HG02642 (cell line): Measurements from ENCODE around the gene IL18BP.

Experiments used
- ATAC-seq: cut with Tn5 transposase; IDR thresholded peaks from one replicate; pipeline ENCODE4 v1.9.1; 2021; ENCODE audit warnings: mild to moderate bottlenecking; ENCODE audit not compliant: unreplicated experiment, poor library complexity

Gene IL18BP

DNA sequence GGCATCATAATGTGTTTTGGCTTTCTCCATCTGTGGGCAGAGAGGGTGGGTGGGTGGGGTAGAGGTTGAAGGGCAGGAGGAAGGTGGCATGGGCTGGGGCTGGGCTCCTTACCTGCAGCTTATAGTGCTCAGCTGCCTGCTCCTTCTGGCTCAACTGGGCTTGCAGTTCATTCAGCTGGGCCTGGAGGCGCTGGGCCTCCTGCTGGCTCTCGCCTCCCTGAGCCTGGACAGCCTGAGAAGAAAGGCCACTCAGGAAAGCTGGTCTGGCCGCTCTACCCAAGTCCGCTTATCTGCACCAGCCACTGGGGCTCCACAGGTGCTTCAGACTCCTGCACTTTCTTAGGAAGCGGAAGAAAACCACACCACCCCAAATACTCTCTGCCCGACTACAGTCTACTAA, 10.4 kb downstream of the IL18BP start:
- no peak for ATAC-seq

DNA sequence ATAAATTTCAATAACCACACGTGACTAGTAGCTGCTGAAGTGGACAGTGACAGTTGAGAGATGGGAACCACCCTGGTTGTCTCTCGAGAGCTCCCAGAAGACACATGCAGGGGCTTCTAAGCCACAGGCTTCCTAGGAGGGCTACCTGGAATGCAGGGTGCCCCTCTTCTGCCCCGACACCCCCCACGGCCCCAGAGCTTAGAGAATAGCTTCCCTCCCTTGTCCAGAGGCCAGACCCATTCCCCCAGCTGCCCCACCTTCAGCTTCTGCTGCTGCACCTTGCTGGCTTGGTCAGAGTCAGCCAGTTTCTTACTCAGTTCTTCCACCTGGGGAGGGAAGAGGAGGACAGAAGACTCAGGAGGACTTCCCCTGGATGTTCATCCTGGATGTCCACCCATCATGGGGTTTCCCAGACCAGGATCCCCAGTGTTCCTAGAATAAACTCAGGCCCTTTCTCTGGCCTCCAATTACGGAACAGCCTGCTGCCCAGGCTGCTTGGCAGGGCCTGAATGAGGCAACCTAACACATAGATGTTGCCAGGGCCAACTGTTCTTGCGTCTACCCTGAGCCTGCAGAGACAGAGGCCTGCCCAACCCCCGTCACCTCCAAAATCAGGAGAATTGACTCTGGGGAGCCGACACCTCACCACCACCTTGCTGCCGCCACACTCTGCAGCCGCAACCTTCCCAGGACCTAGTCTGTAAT, 12.0 kb downstream of the IL18BP start:
- ATAC-seq, result no peak

DNA sequence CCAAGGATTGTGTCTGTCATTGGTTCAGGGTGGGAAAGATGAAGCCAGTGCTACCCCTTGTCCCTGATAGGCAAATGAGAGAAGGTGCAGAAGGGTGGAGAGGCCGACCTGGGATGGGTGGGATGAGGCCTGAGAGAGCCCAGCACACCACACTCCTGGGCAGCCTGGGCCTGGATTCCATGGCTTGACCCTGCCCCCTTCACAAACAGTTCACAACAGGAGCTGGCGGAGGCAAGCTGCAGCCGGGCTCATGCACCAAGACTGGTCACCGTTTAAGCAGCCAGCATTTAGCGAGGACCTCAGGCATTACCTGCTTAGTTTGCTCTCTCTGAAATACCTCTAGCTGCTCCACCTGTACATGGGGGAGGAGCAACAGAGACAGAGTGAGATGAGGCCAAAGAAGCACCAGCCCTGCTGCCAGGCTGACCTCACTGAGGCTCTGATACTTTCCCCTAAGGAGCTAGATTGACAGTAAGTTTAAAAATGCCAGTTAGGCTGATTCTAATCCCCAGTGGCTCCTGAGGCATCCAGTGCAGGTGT, 13.5 kb downstream of the IL18BP start:
- ATAC-seq, result no peak

DNA sequence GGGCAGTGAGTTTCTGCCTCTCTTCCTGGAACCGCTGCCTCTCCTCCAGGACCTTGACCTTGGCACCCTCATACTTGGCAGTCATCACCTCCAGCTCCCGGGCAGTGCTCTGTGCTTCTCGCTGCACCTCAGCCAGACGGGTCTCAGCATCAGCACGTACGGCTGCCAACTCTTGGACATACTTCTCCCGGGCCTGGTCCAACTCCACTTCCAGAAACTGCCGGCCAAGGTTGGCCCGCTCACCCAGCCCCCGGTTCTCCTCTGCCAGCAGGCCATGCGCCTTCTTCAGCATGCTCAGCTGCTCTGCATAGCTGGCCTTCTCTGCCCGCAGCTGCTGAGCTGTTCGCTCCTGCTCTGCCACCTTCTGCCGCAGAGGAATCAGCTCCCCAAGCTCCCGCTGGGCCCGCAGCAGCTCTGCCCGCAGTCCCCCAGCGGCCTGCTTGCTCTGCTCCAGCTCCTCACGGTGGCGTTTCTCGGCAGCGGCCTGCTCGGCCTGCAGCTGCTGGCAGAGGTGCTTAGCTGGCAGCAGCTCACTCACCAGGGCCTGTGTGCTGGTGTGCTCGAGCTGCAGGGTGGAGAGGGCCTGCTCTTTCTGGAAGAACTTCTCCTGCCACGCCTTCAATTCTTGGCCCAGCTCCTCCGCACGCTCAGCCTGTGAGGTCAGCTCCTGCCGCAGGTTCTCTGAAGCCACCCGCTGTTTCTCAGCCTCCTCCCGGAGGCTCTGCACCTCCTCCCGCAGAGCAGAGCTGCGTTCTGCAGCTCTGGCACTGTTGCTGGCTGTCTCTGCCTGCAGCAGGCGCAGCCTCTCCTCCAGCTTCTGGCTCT, 14.4 kb downstream of the IL18BP start:
- no peak for ATAC-seq

DNA sequence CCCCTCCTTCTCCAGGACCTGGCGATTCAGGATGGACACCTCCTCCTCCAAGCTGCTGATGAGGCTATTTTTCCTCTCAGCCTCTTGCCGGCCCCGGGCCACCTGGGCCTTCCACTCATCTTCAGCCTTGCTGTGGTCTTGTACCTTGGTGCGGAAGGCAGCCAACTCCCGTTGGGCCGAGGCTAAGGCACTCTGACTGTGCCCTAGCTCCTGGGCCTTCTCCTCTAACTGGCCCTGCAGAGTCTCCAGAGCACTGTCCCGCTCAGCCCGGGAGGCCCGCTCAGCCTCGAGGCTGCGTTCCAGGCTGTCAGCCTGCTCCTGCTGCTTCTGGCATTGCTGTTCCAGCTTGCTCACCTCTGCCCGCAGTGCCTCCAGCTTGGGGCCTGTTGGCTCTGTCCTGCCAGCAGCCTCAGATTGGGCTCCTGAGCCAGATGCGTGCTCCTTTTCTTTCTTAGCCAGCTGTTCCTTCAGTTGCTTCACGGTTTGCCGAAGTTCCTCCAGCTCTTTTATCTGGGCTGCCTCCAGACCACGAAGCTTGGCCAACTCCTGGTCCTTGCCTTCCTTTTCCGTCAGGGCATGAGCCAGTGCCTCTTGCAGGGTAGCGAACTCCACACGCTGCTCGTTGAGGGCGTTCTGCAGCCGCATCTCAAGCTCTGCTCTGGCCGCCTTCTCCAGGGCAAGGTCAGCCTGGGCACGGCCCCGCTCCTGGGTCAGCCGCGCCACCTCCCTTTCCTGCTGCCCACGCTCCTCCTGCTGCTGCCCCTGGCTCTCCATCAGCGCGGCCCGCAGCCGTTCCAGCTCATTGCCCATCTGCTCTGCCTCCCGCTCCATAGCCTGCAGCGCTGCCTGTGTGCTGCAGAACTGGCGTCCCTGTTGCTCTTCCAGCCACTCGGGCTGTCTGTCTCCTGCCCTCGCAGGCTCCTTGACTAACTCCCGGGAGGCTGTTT, 15.3 kb downstream of the IL18BP start:
- ATAC-seq, result no peak

DNA sequence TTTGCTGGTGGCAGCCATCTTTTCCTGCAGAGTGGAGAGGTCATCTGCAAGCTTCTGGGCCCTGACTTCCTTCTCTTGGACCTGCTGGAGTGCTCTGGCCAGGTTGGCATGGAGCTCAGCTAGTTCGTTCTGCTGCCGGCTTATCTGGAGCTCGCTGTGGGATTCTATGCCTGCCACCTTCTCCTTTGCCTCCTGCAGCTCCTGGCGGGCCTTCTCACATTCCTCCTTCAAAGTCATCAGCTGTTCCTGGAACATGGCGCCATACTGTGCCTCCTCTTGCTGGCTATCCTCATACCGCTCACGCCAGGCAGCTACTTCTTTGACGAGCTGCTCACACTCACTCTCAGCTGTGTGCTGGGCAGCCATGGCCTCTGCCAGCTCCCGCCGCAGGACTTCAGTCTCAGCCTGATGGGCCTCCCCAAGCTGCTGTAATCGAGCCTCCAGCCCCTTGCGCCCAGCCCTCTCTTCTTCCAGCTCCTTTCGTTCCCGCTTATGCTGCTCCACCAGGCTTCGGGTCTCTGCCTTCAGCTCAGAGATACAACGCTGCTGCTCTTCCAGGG, 16.1 kb downstream of the IL18BP start:
- no peak for ATAC-seq

DNA sequence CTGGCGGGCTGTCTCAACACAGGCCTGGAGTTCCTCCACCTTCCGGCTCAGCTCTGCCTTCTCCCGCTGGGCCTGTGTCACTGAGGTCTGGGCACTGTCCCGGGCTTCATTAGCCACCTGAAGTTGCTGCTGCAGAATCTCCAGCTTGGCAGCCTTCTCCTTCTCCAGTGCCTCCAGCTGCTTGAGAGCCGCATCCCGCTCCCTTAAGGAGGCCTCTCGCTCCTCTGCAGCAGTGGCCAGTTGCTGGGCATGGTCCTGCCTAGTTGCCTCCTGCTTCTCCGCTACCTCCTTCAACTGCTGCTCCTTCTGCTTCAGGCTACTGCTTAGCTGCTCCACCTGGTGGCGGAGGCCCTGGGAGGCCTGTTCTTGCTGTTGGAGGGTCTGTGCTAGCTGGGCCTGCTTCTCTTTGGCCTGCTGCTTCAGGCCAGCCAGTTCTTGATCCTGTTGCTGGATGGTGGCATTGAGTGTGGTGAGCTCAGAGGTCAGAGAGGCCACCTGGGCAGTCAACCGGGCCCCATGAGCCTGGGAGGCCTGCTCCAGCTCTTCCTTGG, 16.9 kb downstream of the IL18BP start:
- ATAC-seq, result no peak

DNA sequence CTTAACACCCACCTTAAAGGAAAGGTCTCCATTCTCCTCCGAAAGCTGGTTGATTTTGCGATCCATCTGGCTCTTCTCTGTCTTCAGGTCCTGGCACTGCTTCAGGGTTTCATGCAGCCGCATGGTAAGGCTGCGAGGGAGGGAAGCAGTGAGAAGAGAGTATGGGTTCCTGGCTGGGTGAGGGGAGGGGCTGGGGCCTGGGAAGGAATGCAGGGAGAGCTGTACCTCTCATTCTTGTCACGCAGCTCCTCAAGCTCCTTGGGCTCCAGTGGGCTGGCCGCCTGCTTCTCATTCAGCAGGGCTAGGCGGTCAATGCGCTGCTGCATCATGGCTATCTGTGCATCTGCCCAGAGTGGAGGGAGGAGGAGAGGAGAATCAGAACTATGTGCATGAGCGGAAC, 19.5 kb downstream of the IL18BP start:
- ATAC-seq, result no peak

DNA sequence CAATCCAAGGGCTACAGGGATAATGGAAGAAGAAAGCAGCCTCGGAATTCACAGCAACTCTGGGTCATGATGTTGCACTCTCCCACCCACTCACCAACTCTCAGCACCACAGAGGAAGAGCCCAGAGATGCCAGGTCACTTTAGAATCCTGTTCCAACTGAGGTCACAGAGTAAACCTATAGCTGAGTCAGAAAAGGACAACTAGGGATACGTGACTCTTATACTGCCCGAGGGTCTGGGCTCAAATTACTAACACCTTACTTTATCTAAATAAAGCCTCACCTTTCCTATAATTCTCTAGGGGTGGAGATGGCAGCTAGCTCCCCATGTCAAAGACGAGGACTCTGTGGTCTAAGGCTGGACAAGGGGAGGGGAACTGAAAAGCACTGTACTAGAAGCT, 24.6 kb downstream of the IL18BP start:
- ATAC-seq, result no peak

DNA sequence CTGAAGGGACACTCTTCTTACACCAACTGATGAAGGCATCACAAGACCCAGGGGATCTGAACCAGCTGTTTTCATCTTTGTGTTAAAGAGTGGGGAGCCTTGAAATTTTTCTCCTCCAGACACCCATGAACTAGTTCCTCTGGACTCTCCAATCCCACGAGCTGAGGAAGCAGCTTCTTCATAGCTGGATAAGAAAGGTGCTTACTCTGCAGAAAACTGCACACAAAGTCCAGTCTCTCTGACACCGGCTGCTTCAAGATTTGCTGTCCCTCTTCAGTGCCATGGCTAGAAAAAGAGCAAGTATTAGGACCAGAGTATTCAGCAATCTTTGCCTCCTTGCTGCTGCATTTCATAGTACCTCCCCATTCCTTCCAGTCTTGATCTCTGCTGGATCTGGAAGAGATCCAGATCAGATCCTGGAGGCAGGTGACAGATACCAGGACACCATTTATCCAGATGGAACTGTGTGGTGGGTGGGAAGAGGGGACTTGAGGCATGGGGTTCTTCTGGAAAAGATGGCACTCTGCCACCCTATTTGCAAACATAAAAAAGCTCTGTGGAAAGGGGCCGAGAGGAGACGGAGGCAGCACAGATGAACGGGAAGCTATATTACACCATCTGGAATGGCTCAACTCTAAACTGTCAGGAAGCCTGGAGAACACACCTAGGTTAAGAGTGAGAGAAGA, 25.5 kb downstream of the IL18BP start:
- ATAC-seq, result no peak

DNA sequence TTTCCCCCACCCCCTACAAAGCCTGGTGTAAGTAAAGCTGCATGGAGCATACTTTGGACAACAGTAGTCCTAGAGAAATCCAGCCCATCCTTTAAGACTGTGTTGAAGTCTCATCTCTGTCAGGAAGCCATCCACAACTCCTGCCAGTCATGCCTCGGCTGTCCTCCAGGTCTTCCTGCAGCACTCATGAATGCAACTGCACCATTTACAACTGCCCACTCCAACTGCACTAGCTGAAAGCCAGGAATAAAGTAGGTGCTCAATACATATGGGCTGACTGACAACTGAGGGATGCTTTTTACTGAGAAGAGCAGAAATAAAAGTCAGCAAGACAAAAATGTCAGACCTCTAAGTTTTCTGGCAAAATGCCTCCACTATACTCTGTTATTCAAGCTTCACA, 27.4 kb downstream of the IL18BP start:
- ATAC-seq, result no peak

DNA sequence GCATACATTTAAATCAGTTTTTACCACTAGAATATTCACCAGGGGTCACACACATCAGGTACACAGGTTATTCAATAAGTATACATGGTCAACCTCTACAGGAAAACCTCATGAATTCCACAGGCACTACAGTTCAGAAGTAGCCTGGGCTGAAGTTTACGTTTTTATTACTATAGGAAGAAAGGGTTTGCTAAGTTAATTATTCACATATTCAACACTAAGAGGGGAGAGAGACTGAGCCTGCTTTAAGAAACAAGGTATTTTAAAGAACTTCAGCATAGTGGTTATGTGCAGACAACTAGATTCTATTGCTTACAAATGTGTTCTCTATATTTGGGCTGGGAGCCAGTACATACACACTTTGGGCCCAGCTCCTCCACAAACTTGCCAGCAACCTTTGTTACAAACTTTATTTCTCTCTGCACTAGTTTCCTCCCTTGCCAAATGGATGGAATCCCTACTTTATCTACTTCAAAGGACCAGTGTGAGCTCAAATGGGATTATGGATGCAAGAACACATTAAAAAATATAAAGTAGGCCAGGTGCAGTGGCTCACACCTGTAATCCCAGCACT, 31.9 kb downstream of the IL18BP start:
- ATAC-seq, result no peak

DNA sequence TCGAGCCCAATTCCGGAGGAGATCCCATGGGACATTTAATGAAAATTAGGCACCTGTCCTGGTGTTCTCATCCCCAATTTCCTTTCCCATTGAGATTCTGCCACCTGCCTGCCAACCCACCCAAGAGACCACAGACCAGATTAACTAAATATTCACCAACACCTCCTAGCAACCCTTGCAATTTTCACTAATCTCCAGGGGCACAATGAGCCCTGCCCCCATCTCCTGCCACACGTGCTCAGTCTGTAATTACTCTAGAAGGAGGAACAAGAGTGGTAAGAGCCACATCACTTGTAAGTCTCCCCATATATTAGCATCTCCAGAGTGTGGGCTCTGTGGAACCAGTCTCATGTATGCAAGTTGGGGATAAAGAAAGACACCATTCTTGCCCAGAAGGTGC, 38.0 kb downstream of the IL18BP start:
- no peak for ATAC-seq

DNA sequence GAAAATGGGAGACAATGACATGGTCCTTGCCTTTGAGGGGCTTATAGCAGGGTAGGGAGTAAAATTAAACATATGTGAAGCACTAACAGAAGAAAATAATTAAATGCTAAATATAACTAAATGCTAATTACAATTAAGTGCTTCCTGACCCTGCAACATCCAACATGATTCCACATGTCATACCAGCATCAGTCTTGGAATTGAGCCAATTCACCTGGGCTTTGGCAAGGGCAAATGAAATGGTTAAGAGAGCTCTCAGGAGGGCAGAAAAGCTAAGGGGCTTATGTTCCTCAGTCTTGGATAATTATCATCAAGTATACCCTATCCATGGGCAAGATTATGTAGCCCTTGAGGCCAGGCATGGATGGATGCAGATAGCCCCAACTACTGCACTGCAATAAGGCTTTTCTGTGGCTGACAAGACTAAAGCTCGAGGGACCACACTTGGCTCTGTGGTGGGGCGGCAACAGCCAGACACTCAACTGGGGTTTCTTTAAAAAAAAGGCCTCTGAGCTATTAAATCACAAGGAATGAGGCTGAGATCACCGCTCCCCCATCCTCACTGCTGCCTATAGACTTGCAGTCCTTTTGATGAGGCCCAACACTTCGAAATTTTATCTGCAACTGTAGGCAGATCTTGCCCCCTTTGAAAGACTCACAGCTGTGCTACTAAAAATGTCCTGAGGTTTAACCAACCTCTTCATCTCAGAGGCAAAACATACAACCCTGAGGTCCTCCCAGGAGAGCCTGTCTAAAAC, 39.0 kb downstream of the IL18BP start:
- ATAC-seq, result no peak

DNA sequence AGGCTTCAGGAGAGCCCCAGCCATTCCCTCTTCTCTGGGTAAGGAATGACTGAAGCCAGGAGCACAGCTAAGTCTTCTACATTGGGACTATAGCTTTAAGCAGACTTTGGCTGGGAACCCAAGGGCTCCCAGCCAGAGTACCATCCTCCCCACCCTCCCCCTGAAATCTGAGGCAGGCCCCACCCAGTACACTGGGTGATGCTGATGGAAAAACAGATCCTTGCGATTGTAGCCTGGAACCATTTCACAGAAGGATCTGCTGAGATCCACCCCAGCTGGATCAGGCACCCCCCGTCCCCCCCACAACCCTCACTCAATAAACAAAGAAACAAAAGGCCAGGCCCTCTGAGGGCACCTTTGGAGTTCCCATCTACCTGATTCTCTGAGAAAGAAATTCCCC, 39.8 kb downstream of the IL18BP start:
- ATAC-seq, result no peak

DNA sequence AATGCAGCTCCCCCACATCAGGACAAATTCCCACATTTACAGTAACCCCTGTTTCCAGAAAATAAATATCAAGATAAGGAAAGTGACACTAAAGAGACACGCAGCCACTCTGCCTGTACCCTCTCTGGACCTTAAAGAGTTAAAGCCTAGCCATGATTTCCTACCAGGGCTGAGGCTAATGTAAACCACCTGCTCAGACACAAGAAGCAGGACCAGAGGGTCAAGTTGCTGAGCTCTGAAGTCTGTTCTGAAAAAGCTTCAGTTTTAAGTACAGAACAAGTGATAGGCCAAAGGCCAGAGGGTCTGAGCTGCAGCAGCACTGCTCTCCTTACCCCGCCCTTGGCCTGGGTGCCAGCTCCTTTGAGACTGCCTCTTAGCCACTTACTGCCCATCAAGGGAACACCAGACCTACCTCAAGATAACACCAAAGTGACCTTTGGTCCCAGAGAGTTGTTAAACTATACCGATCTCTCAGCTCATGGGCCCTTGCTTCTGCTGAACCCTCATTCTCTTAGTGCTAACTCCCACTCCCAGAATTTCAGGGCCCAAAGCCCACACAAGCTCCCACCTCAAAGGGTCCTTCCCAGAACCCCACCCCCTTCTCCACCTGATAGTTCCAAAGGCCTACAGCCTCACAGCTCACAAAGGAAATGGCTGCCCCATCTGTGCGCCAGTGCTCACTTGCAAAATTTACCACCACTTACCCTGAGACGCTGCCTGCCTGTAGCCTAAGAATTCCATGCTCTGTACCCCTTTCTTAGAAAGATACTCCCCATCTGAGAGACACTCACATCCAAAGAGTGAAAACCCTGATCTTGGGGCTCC, 40.5 kb downstream of the IL18BP start:
- ATAC-seq, result no peak

DNA sequence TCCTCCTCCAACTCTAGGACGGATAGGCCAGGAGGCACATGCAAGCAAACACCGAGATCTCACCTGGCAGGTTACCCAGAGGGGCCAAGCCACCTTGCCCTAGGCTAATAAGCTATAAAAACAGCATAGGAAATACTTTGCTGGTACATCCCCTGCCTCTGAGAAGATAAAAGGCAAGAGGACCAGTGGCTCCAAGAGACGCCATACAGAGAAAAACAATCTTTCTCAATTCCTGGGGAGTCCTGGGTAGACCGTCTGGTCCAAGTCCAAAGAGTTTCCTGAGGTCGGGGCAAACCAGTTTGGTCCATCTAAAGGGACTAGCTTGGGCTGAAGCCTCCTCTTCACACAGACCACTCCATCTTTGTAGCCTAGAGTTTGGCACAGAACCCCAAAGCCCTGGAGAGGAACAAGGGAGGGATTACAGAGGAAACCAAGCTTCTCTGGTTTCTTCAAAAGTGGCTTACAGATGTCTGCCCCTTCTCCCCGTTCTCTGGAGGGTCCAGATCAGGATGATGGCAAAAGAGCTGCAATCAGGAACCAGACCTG, 41.2 kb downstream of the IL18BP start:
- ATAC-seq, result no peak
